SHP77 treated with DMSO at 0.1 percent for 48 hours (cell line): ENCODE results near the gene TMEM91.
"Not testable (repeated sequence)": the region's sequence is repeated elsewhere in the genome, so short reads cannot be mapped to it uniquely, and the experiment has no call there.

ENCODE experiments used
- DNase-seq: peaks from one replicate; lab custom pipeline; 2025; lab: John Stamatoyannopoulos, UW

TMEM91 gene

GRCh38 chr19:41353466-41354342, 22.6 kb upstream of the TMEM91 start, which contains the start of gene TGFB1:
Gene TGFB1 (minus strand): TSS chr19:41353922. CDS start chr19:41353044, 878 bp downstream.
- peak; percentile 20 for DNase-seq

GRCh38 chr19:41354343-41354953, 21.9 kb upstream of the TMEM91 start:
- no peak for DNase-seq

DNA sequence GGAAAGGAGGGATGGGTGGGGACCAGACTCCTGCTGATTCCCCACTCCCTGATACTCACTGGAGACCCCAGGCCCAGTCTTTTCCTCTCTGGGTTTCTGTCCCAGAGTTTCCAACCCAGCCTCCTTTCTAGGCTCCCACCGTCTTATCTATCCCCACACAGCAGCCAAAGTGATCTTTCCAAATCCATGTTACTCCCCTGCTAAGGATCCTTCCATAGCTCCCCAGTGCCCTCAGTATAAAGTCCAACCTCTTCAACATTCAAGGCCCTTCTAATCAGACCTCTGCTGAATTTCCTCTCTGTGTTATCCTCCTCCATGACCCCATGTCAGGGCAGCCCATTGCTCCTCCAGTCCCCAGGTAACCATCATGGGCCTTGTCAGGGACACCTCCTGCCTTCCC, 21.3 kb upstream of the TMEM91 start:
- no peak for DNase-seq

DNA sequence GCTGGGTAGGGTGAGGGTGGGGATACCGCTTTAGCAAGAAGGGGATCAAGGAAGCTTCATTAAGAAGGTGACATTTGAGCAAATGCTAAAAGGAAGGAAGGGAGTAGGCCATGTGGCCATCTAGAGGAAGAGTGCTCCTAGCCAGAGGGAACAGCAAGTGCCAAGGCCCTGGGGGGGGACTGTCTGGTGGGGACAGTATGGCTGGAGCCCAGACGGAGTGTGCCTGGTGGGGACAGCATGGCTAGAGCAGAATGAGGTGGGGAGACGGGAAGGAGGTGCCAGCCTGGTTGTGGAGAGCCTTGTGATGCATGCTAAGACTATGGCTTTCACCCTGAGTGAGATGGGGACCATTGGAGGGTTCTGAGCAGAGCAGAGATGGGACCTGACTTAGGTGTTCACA, 20.5 kb upstream of the TMEM91 start:
- DNase-seq = no peak

DNA sequence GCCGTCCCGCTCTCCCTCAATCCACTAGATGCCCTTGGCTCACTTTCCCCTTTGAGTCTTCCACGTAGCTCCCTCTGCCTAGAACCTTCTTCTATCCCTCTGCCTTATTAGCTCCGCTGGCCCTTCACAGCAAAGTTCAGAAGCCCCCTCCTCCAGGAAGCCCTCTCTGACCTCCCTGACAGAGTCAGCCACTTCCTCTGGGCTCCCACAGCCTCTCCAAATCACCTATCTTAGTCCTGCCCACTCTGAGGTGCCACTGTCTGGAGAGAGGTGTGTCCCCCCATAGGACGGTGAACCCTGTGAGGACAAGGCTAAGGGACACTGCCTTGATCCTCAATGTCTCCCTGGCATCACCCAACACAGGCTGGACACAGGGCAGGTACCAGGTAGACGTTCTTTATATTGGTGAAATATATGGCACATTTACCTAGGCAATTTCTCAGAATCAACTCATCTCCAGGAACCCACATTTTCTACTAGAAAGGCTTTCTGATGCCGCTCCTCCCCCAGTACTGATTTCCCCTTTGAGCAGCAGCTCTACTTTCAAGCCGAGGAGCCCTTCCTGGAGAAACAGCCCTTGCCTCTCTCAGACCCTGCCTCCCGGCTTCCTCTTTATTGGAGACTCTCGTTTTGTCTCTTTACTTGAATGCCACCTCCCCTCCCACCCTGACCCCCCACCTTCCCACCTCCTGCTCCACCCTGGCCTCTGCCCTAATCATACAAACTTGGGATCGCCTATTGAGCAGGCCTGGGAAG, 19.2 kb upstream of the TMEM91 start:
- DNase-seq = no peak

DNA sequence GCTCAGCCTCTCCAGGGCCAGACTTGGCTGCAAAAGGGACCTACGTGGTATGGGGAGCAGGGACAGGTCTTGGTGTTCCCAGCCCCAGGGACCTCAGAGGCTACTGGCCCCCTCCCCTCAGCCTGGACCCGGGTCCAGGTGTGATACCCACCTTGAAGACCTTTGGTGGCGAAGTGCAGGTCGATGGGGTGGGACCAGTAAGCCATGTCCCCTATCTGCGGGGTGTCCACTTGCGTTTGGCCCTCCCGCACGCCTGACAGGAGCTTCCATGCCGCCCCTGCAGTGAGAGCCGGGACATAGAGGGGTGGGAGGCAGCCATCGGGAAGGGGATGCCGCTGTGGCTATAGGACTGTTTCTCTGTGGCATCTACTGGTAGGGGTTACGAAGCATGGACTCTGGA, 18.6 kb upstream of the TMEM91 start:
- DNase-seq = no peak

DNA sequence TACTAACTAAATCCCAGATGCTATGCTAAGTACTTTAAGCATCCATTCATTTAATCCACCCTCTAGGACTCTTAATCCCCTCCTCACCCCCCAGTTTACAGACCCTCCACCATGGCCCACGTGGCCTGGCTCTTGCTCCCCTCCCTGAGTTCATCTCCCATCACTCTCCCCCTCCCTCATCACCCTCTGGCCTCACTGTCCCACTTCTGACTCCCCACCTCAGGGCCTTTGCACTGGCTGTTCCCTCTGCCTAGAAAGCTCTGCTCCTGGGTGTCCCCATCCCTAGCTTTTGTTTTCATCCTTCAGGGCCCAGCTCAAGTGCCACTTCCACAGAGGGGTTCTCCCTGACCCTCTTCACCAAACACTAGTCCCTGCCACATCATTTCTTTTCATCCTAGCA, 16.6 kb upstream of the TMEM91 start:
- no peak for DNase-seq

- no peak for DNase-seq
Observed at GRCh38 chr19:41362143-41362847, 14.0 kb upstream of the TMEM91 start.

DNA sequence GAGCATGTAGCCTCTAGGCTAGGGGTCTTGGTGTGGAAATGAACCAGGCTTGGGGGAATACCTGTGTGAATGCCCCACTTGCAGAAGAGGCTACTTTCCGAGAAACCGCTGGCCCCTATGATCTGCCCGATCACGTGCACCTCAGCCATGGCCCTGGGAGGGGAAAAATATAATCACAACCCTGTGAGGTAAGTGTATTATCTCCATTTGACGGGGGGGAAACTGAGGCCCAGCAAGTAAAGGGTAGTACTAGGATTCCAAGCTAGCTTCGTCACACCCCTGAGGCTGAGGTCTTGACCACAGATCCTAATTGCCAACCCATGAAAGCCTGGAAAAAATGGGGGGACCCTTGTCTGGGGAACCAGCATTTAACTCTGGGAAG, 13.0 kb upstream of the TMEM91 start:
- no peak for DNase-seq

- DNase-seq = peak; percentile 95
Observed at GRCh38 chr19:41363753-41364523, 12.4 kb upstream of the TMEM91 start, which contains the start of gene B9D2. Gene B9D2 (minus strand): TSS chr19:41364149. CDS start chr19:41363519, 630 bp downstream.

DNA sequence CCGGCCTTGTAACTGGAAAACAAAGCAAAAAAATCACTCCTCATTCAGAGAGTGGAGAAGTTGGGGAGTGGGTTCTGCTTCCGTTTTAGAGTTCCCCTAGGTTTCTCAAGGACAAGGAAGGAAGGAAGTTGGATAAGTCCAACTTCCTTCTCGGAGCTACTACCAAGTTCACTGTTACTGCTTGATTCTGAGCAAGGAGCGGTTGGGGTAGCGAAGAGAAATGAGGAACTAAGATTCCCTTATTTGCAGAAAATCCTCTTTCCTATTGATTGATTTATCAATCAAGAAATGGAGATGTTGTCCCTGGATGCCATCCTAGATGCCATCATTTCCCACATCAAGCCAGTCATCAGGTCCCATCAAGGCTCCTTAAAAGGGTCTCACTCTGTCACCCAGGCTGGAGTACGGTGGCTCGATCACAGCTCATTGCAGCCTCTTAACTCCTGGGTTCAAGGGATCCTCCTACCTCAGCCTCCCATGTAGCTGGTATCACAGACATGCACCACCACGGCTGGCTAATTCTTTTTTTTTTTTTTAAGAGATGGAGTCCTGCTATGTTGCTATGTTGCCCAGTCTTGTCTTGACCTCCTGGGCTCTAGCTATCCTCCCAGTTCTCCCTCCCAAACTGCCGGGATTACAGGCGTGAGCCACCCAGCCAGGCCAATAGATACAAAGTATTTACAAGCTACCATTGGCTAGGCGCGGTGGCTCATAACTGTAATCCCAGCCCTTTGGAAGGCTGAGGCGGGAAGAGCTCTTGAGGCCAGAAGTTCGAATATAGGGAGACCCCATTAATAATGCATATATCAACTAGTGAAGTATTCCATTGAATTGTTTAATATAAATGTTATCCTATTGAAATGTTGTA, 11.6 kb upstream of the TMEM91 start:
- no peak for DNase-seq

DNA sequence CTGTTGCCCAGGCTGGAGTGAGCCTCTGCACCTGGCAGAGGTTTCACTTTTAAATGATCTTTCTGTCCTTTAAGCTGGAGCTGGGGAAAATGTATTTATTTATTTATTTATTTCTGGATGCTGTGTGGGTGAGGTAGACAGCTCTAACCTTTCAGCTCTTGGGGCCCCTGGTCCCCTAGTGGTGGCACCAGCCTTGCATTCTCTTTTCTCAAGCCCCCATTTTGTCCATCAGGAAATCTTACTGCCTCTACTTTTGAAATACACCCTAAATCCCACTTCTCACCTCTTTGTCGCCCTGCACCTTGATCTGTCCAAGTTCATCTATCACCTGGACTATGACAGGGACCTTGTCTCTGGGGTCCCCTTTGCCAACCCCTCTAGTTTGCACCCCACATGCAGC, 10.2 kb upstream of the TMEM91 start:
- DNase-seq = no peak

DNA sequence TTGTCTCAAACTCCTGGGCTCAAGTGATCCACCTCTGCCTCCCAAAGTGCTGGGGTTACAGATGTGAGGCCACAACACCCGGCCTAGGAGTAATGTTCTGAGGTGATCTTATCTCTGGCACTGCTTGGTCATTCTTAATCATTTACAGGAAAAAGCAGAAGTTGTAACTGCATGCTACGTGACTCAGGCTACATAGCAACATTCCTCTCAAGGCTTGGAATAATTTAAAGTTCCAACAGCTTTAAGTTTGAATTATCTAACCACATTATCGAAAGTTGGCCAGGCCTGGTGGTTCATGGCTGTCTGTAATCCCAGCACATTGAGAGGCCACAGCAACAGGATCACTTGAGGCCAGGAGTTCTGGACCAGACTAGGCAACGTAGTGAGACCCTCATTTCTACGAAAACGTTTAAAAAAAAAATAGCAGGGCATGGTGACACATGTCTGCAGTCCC, 8.5 kb upstream of the TMEM91 start:
- DNase-seq = no peak

GRCh38 chr19:41369769-41370168, 6.6 kb upstream of the TMEM91 start:
- DNase-seq = no peak

- DNase-seq = not testable (repeated sequence)
Observed at GRCh38 chr19:41371119-41371518, 5.2 kb upstream of the TMEM91 start.

GRCh38 chr19:41371541-41371940, 4.8 kb upstream of the TMEM91 start:
- no peak for DNase-seq

GRCh38 chr19:41372501-41372900, 3.8 kb upstream of the TMEM91 start:
- no peak for DNase-seq

DNA sequence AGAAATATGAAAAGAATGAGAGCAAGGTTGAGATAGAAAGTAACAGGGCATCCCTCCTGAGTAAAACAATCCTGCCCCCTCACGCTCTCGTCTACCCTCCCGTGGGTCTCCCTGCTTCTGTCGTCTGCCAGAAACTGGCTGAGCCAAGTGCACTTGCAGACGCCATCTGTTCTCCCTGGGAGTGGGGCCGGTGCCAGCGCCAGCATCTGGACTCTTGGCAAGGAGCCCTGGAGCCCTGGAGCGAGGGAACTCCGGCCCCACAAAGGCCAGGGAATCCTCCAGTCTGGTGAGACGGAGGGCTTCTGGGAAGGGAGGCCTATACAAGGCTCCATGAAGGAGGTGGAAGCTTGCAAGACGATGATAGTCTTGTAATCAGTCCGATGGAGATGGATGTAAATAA, 2.3 kb upstream of the TMEM91 start:
- peak; percentile 69 for DNase-seq

- DNase-seq = no peak
Observed at GRCh38 chr19:41376998-41377365, 649 bp downstream of the TMEM91 start.
